ENCODE results near the gene CCNI2. TPM values are rescaled to one million over a fixed set of nuclear protein-coding genes. Genes with fewer than 3 reads are reported as not detected.

The CCNI2 gene
- total and polyA plus RNA-seq, 10 of the 15 experiments (the other 5 are each of a cell fraction or from before 2014, with no cell fraction given), result 1.8 to 8.0 (median 3.2) TPM

GRCh38 chr5:132776938-132777208 lies 29.6 kb downstream of the CCNI2 start:
- Histone ChIP-seq H2AFZ (ENCODE audit: control insufficient read depth, low read depth, low read length) (peak overlapping the region; percentile 97), H3K4me2 (ENCODE audit: control insufficient read depth, insufficient read depth) (peak overlapping the region; percentile 90; the same call in 1 of the 2 replicates), H3K36me3 (ENCODE audit: control insufficient read depth in 2 of 2, insufficient read depth in 2 of 2, low read length in 1 of 2) (no peaks in the 10 kb centered on the region), H4K20me1 (ENCODE audit: control insufficient read depth, insufficient read depth) (no peaks in the 10 kb centered on the region), H3K4me3 (peak overlapping the region; percentile 65), H3K9me3 (replicated peaks; ENCODE audit: control insufficient read depth, insufficient read depth, low read length) (no peaks in the 10 kb centered on the region), H3K27ac (ENCODE audit: control insufficient read depth, insufficient read depth) (0 out of 2 replicates have a peak overlapping the region, but pooled peaks have one; percentile 10), H3K4me1 (ENCODE audit: control insufficient read depth, insufficient read depth, low read length) (peaks cover 7% of the 10 kb centered on the region), H3K9ac (ENCODE audit: control insufficient read depth, insufficient read depth, low read length) (peak overlapping the region; percentile 81), H3K27me3 (replicated peaks in 1 of 2; ENCODE audit: control insufficient read depth in 2 of 2, insufficient read depth in 2 of 2, low read length in 1 of 2) (no peaks in the 10 kb centered on the region), H3K79me2 (ENCODE audit: control insufficient read depth, insufficient read depth, low read length) (peaks cover 9% of the 10 kb centered on the region)
- FAIRE-seq, result no peak
- no TSS peak for BruUV-seq (replicated peaks)
- RAD21 ChIA-PET (ENCODE audit: unreplicated experiment), result interaction anchor here (0.6 to 1.9 kb wide), 4 partner anchors 30 to 275 kb away, joined by 3 to 8 read pairs (median 4); partner anchors contain the start of genes CCNI2 and HSPA4
- ATAC-seq, result no peak; the same call in 2 of the 3 replicates
- SMC1A ChIA-PET (ENCODE audit: uncharacterized antibody, unreplicated experiment), result interaction anchor here (2.4 to 7.5 kb wide), 3 partner anchors 25 to 30 kb away, joined by 8 to 88 read pairs (median 13); partner anchors contain the start of gene CCNI2
- intact Hi-C loops (cut with micrococcal nuclease; ENCODE audit: unreplicated experiment), result no loop called here
- in situ Hi-C loops (cut with MboI), result no loop called here
- WGBS (ENCODE audit: insufficient coverage, insufficient replicate concordance, low lambda C conversion rate, missing lambda C conversion rate), result 1% methylated on average over 18 of the region's 40 CpGs
- TF ChIP-seq LARP7 (IDR thresholded peaks at IDR 0.05) (0 out of 2 replicates have a peak, but pooled peaks have one; percentile 36), STAT3 (IDR thresholded peaks at IDR 0.05; ENCODE audit: low read depth, low read length) (no peak), NR2F1 (conservative IDR thresholded peaks at IDR 0.05) (peak; percentile 29; the same call in 1 of the 2 replicates), GATAD2B (conservative IDR thresholded peaks at IDR 0.05; ENCODE audit: low read depth) (0 out of 2 replicates have a peak, but pooled peaks have one; percentile 24), EGR1 (IDR thresholded peaks at IDR 0.05; ENCODE audit: borderline replicate concordance in 1 of 2, low read depth in 2 of 2, low read length in 2 of 2) (no peak), YY1 (IDR thresholded peaks at IDR 0.05; ENCODE audit: low read depth, low read length) (no peak), MYC (IDR thresholded peaks at IDR 0.05; ENCODE audit: insufficient read depth, insufficient read length, insufficient replicate concordance, low read length, severe bottlenecking) (no peak), HCFC1 (IDR thresholded peaks at IDR 0.05; ENCODE audit: low read length) (no peak), POLR2A (IDR thresholded peaks at IDR 0.05; ENCODE audit: low read depth, low read length) (peak; percentile 78), E2F4 (IDR thresholded peaks at IDR 0.05; ENCODE audit: low read depth, low read length) (no peak)
- CTCF ChIA-PET, result interaction anchor here (1.5 to 3.5 kb wide), 3 partner anchors 22 to 43 kb away, joined by 3 to 15 read pairs (median 7); no protein-coding TSS in a partner anchor
- POLR2A ChIA-PET, result interaction anchor here (1.0 to 7.2 kb wide), 5 partner anchors 13 to 87 kb away, joined by 3 to 56 read pairs (median 6); partner anchors contain the start of gene CCNI2
- no peak for DNase-seq (ENCODE audit: low read depth, low spot score)
